GM23338 (cell line): ENCODE data around the gene SESN1. TPM values are rescaled to one million over a fixed set of nuclear protein-coding genes. Genes with fewer than 3 reads are reported as not detected.

Experiments used
- ATAC-seq: fragments of 200-7000 bp; cut with Tn5 transposase; 3 replicates; pipeline ENCODE4 v1.9.1; 2020
- DNase-seq: peaks from one replicate; pipeline ENCODE4 v3.0.0-alpha.2; 2015; ENCODE audit warnings: low spot score
- H2AFZ ChIP-seq: fragments of 200-600 bp; sonication (generic); 2 replicates; pipeline ENCODE4 v1.8.0; 2016; ENCODE audit warnings: antibody characterized with exemption, mild to moderate bottlenecking, moderate library complexity
- H3F3A ChIP-seq: fragments of 200-600 bp; sonication (generic); replicated peaks from 2 replicates; pipeline ENCODE4 v1.8.0; 2017; ENCODE audit warnings: antibody characterized with exemption, mixed run types, low read depth
- H3K27ac ChIP-seq: fragments of 200-600 bp; sonication (generic); 2 replicates; pipeline ENCODE4 v1.6.1; 2016; ENCODE audit warnings: low read depth
- H3K27me3 ChIP-seq: fragments of 200-600 bp; sonication (generic); 2 replicates; pipeline ENCODE4 v1.8.0; 2016; ENCODE audit warnings: mild to moderate bottlenecking, mixed run types, moderate library complexity; ENCODE audit not compliant: insufficient read depth
- H3K36me3 ChIP-seq: fragments of 200-600 bp; sonication (generic); 2 replicates; pipeline ENCODE4 v1.8.0; 2016; ENCODE audit warnings: mild to moderate bottlenecking; ENCODE audit not compliant: insufficient read depth
- H3K4me1 ChIP-seq: fragments of 200-600 bp; sonication (generic); 2 replicates; pipeline ENCODE4 v1.8.0; 2016; ENCODE audit warnings: mild to moderate bottlenecking, moderate library complexity; ENCODE audit not compliant: insufficient read depth
- H3K4me2 ChIP-seq: fragments of 200-600 bp; sonication (generic); 2 replicates; pipeline ENCODE4 v1.7.1; 2017; ENCODE audit warnings: mixed run types
- H3K4me3 ChIP-seq: fragments of 200-600 bp; sonication (generic); 2 replicates; pipeline ENCODE4 v1.6.1; 2016; ENCODE audit warnings: mixed run types
- H3K79me2 ChIP-seq: fragments of 200-600 bp; sonication (generic); replicated peaks from 2 replicates; pipeline ENCODE4 v1.8.0; 2017; ENCODE audit warnings: mild to moderate bottlenecking; ENCODE audit not compliant: insufficient read depth
- H3K9me2 ChIP-seq: fragments of 200-600 bp; sonication (generic); 2 replicates; pipeline ENCODE4 v1.8.0; 2017; ENCODE audit not compliant: insufficient read depth
- H4K20me1 ChIP-seq: fragments of 200-600 bp; sonication (generic); replicated peaks from 2 replicates; pipeline ENCODE4 v1.8.0; 2017; ENCODE audit warnings: mild to moderate bottlenecking; ENCODE audit not compliant: insufficient read depth
- H3K27ac Mint-ChIP-seq: 2 replicates; pipeline ENCODE4 v1.8.0; 2020; ENCODE audit warnings: inconsistent platforms, mild to moderate bottlenecking, moderate library complexity, mixed read lengths
- H3K27me3 Mint-ChIP-seq: 3 replicates; pipeline ENCODE4 v1.8.0; 2022; ENCODE audit warnings: low read depth, mild to moderate bottlenecking, moderate library complexity, mixed read lengths, inconsistent platforms; ENCODE audit not compliant: insufficient read depth, poor library complexity
- H3K36me3 Mint-ChIP-seq: 3 replicates; pipeline ENCODE4 v1.8.0; 2021; ENCODE audit warnings: low read depth, mild to moderate bottlenecking, inconsistent platforms, moderate library complexity, mixed read lengths
- H3K4me1 Mint-ChIP-seq: 3 replicates; pipeline ENCODE4 v1.8.0; 2020; ENCODE audit warnings: mild to moderate bottlenecking, inconsistent platforms, mixed read lengths
- H3K4me3 Mint-ChIP-seq: 3 replicates; pipeline ENCODE4 v1.8.0; 2021; ENCODE audit warnings: moderate library complexity, mild to moderate bottlenecking, inconsistent platforms, mixed read lengths
- H3K9me3 Mint-ChIP-seq: 3 replicates; pipeline ENCODE4 v1.8.0; 2020; ENCODE audit warnings: moderate library complexity, mild to moderate bottlenecking, inconsistent platforms, mixed read lengths
- CREB1 ChIP-seq: fragments of 250-450 bp; sonication (Bioruptor Pico); IDR thresholded peaks from 2 replicates; pipeline ENCODE4 v1.5.0; 2020; ENCODE audit warnings: low read depth, mild to moderate bottlenecking, moderate library complexity
- EZH2 ChIP-seq: fragments of 200-600 bp; sonication (generic); IDR thresholded peaks from one replicate; pipeline ENCODE4 v1.8.0; 2017; ENCODE audit warnings: antibody characterized with exemption, mild to moderate bottlenecking, low read depth; ENCODE audit not compliant: unreplicated experiment
- EZH2phosphoT487 ChIP-seq: fragments of 200-600 bp; sonication (generic); IDR thresholded peaks from one replicate; pipeline ENCODE4 v1.8.1; 2018; ENCODE audit warnings: antibody characterized with exemption; ENCODE audit not compliant: unreplicated experiment
- NANOG ChIP-seq: IDR thresholded peaks from 2 replicates; pipeline ENCODE4 v1.6.1; 2016; ENCODE audit warnings: antibody characterized with exemption, borderline replicate concordance
- POLR2AphosphoS5 ChIP-seq: IDR thresholded peaks from 2 replicates; pipeline ENCODE4 v1.6.1; 2016; ENCODE audit warnings: antibody characterized with exemption, low read depth
- ZNF114 ChIP-seq: fragments of 250-450 bp; sonication (Bioruptor Pico); IDR thresholded peaks from 2 replicates; pipeline ENCODE4 v1.5.0; 2020; ENCODE audit warnings: mild to moderate bottlenecking, moderate library complexity
- ZNF331 ChIP-seq: fragments of 250-450 bp; sonication (Bioruptor Pico); IDR thresholded peaks from 2 replicates; pipeline ENCODE4 v1.5.0; 2020; ENCODE audit warnings: low read depth, mild to moderate bottlenecking, moderate library complexity
- polyA plus RNA-seq: library from polyadenylated mRNA; unstranded; fragments of >200 nt; fragmentation: Nextera tagmentation; extraction: Ambion mirVana; gene quantifications from 2 replicates; pipeline ENCODE4 v1.2.1, GENCODE V29; 2016
- total RNA-seq: library from RNA; depleted of rRNA; stranded (reverse); fragments of >200 nt; shearing (Covaris generic); gene quantifications from 2 replicates; pipeline ENCODE4 v1.2.3, GENCODE V29; 2014
- TF ChIP-seq, protein P1 (sequence below): IDR thresholded peaks from 2 replicates; pipeline ENCODE4 v1.6.1; 2016; ENCODE audit warnings: antibody characterized with exemption
- TF ChIP-seq, protein P2 (sequence below), 2 experiments: fragments of 200-600 bp in 1 of 2; sonication (generic) in 1 of 2; conservative IDR thresholded peaks; 2 replicates each; pipeline versions ENCODE4 v1.5.1 to v1.6.1; 2016 to 2017; ENCODE audit warnings: antibody characterized with exemption in 2 of 2, low read depth in 2 of 2, mild to moderate bottlenecking in 2 of 2, moderate library complexity in 1 of 2
- TF ChIP-seq, protein P3 (sequence below): fragments of 250-450 bp; sonication (Bioruptor Pico); IDR thresholded peaks from 2 replicates; pipeline ENCODE4 v1.5.0; 2020; ENCODE audit warnings: mild to moderate bottlenecking, moderate library complexity

Gene SESN1
- total and polyA plus RNA-seq, 2 experiments from 2014 or later = 26.2 to 36.4 TPM

DNA sequence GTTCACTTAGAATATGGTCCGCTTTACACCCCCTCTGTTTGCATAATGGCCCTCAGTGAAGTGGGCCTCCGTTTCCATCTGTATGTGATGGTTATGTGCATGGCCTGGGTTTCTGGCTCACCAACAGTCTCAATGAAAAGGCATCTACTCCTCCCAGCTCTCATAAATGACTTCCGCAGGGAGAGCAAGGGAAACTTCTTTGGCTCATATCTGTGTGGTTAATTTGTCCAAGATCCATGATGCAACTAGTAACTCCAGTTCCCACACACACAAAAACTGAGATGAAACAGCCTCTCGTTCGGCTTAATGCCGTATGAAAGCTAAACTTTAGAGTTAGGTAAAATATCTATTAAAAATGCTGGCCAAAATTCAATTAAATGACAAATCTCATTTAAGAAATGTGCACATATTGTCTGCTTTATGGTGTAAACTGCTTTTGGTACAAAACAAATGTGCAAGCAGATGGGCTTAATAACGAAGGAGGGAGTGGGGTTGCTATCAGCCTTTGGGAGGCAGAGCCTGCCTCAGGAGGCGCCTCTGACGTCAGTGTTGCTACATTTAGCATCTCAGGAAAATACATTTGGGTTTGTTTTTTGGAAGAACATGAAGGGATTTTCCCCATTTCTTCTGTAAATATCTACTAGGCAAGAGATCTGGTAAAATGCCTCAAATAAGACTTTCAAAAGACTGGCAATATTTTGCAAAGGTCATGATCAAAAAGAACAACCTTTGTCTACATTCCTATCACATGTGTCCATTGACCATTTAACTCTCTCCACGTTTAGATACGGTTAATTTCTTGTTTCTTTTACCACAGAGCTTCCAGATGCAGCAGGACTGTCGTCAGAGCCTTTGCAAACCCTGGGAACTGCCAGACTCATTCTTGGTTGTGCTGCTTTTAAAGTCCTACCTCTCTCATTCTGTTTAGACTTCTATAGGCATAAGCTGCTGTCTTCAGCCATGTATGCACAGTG is 149.7 kb downstream of the SESN1 start:
- peak overlapping the region; percentile 92 for H2AFZ ChIP-seq
- no peaks in the 10 kb centered on the region for H3K27me3 ChIP-seq
- no peak overlapping the region for H3K27ac Mint-ChIP-seq
- TF ChIP-seq, protein P1, sequence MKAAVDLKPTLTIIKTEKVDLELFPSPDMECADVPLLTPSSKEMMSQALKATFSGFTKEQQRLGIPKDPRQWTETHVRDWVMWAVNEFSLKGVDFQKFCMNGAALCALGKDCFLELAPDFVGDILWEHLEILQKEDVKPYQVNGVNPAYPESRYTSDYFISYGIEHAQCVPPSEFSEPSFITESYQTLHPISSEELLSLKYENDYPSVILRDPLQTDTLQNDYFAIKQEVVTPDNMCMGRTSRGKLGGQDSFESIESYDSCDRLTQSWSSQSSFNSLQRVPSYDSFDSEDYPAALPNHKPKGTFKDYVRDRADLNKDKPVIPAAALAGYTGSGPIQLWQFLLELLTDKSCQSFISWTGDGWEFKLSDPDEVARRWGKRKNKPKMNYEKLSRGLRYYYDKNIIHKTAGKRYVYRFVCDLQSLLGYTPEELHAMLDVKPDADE = no peak
- TF ChIP-seq EZH2phosphoT487 (no peak), POLR2AphosphoS5 (no peak), ZNF331 (CRISPR knock-in tag) (no peak), CREB1 (CRISPR knock-in tag) (no peak), EZH2 (no peak), ZNF114 (CRISPR knock-in tag) (no peak), NANOG (no peak)
- TF ChIP-seq, protein P2, sequence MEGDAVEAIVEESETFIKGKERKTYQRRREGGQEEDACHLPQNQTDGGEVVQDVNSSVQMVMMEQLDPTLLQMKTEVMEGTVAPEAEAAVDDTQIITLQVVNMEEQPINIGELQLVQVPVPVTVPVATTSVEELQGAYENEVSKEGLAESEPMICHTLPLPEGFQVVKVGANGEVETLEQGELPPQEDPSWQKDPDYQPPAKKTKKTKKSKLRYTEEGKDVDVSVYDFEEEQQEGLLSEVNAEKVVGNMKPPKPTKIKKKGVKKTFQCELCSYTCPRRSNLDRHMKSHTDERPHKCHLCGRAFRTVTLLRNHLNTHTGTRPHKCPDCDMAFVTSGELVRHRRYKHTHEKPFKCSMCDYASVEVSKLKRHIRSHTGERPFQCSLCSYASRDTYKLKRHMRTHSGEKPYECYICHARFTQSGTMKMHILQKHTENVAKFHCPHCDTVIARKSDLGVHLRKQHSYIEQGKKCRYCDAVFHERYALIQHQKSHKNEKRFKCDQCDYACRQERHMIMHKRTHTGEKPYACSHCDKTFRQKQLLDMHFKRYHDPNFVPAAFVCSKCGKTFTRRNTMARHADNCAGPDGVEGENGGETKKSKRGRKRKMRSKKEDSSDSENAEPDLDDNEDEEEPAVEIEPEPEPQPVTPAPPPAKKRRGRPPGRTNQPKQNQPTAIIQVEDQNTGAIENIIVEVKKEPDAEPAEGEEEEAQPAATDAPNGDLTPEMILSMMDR (conservative IDR thresholded peaks at IDR 0.05; ENCODE audit: low read depth in 2 of 2) = no peak
- TF ChIP-seq, protein P3, sequence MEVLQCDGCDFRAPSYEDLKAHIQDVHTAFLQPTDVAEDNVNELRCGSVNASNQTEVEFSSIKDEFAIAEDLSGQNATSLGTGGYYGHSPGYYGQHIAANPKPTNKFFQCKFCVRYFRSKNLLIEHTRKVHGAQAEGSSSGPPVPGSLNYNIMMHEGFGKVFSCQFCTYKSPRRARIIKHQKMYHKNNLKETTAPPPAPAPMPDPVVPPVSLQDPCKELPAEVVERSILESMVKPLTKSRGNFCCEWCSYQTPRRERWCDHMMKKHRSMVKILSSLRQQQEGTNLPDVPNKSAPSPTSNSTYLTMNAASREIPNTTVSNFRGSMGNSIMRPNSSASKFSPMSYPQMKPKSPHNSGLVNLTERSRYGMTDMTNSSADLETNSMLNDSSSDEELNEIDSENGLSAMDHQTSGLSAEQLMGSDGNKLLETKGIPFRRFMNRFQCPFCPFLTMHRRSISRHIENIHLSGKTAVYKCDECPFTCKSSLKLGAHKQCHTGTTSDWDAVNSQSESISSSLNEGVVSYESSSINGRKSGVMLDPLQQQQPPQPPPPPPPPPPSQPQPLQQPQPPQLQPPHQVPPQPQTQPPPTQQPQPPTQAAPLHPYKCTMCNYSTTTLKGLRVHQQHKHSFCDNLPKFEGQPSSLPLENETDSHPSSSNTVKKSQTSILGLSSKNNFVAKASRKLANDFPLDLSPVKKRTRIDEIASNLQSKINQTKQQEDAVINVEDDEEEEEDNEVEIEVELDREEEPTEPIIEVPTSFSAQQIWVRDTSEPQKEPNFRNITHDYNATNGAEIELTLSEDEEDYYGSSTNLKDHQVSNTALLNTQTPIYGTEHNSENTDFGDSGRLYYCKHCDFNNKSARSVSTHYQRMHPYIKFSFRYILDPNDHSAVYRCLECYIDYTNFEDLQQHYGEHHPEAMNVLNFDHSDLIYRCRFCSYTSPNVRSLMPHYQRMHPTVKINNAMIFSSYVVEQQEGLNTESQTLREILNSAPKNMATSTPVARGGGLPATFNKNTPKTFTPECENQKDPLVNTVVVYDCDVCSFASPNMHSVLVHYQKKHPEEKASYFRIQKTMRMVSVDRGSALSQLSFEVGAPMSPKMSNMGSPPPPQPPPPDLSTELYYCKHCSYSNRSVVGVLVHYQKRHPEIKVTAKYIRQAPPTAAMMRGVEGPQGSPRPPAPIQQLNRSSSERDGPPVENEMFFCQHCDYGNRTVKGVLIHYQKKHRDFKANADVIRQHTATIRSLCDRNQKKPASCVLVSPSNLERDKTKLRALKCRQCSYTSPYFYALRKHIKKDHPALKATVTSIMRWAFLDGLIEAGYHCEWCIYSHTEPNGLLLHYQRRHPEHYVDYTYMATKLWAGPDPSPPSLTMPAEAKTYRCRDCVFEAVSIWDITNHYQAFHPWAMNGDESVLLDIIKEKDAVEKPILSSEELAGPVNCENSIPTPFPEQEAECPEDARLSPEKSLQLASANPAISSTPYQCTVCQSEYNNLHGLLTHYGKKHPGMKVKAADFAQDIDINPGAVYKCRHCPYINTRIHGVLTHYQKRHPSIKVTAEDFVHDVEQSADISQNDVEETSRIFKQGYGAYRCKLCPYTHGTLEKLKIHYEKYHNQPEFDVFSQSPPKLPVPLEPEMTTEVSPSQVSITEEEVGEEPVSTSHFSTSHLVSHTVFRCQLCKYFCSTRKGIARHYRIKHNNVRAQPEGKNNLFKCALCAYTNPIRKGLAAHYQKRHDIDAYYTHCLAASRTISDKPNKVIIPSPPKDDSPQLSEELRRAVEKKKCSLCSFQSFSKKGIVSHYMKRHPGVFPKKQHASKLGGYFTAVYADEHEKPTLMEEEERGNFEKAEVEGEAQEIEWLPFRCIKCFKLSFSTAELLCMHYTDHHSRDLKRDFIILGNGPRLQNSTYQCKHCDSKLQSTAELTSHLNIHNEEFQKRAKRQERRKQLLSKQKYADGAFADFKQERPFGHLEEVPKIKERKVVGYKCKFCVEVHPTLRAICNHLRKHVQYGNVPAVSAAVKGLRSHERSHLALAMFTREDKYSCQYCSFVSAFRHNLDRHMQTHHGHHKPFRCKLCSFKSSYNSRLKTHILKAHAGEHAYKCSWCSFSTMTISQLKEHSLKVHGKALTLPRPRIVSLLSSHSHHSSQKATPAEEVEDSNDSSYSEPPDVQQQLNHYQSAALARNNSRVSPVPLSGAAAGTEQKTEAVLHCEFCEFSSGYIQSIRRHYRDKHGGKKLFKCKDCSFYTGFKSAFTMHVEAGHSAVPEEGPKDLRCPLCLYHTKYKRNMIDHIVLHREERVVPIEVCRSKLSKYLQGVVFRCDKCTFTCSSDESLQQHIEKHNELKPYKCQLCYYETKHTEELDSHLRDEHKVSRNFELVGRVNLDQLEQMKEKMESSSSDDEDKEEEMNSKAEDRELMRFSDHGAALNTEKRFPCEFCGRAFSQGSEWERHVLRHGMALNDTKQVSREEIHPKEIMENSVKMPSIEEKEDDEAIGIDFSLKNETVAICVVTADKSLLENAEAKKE (CRISPR knock-in tag) = no peak
- peaks cover 2% of the 10 kb centered on the region for H3K27me3 Mint-ChIP-seq
- no peaks in the 10 kb centered on the region for H4K20me1 ChIP-seq
- no peak for DNase-seq
- peaks cover 9% of the 10 kb centered on the region; the same call in 1 of the 2 replicates for H3K4me1 ChIP-seq
- no peaks in the 10 kb centered on the region for H3K79me2 ChIP-seq
- H3K9me3 Mint-ChIP-seq = no peaks in the 10 kb centered on the region
- H3K9me2 ChIP-seq = no peaks in the 10 kb centered on the region
- H3K4me3 Mint-ChIP-seq = no peak overlapping the region
- no peaks in the 10 kb centered on the region for H3F3A ChIP-seq
- no peak for ATAC-seq
- peaks cover 16% of the 10 kb centered on the region for H3K4me1 Mint-ChIP-seq
- no peaks in the 10 kb centered on the region; the same call in 2 of the 3 replicates for H3K36me3 Mint-ChIP-seq
- no peak overlapping the region for H3K4me3 ChIP-seq
- no peaks in the 10 kb centered on the region for H3K36me3 ChIP-seq
- no peak overlapping the region for H3K27ac ChIP-seq
- H3K4me2 ChIP-seq = no peak overlapping the region
